HEK293 (cell line): ENCODE data around the gene ZMYND15.

Experiments
- CTCF ChIP-seq: fragments of 450-650 bp; formaldehyde crosslinking; IDR thresholded peaks from 2 replicates; pipeline ENCODE4 v1.5.1; 2016; ENCODE audit warnings: missing biosample characterization, missing genetic modification characterization
- SCRT1 ChIP-seq: fragments of 450-650 bp; formaldehyde crosslinking; IDR thresholded peaks from 2 replicates; pipeline ENCODE4 v1.5.1; 2016; ENCODE audit warnings: missing biosample characterization, missing genetic modification characterization, borderline replicate concordance
- TSHZ1 ChIP-seq: fragments of 450-650 bp; formaldehyde crosslinking; IDR thresholded peaks from 2 replicates; pipeline ENCODE4 v1.5.1; 2016; ENCODE audit warnings: missing biosample characterization, missing genetic modification characterization, borderline replicate concordance
- ZBTB49 ChIP-seq: fragments of 450-650 bp; formaldehyde crosslinking; IDR thresholded peaks from 2 replicates; pipeline ENCODE4 v1.5.1; 2016; ENCODE audit warnings: missing biosample characterization, missing genetic modification characterization, low read depth
- ZNF398 ChIP-seq: fragments of 450-650 bp; formaldehyde crosslinking; IDR thresholded peaks from 2 replicates; pipeline ENCODE4 v1.5.1; 2017; ENCODE audit warnings: missing biosample characterization, missing genetic modification characterization
- ZNF449 ChIP-seq: fragments of 450-650 bp; formaldehyde crosslinking; IDR thresholded peaks from 2 replicates; pipeline ENCODE4 v1.5.1; 2017; ENCODE audit warnings: missing biosample characterization, mild to moderate bottlenecking, missing genetic modification characterization, moderate library complexity
- ZNF548 ChIP-seq: fragments of 450-650 bp; formaldehyde crosslinking; IDR thresholded peaks from 2 replicates; pipeline ENCODE4 v1.5.1; 2016; ENCODE audit warnings: missing biosample characterization, missing genetic modification characterization
- ZNF585B ChIP-seq: fragments of 450-650 bp; formaldehyde crosslinking; IDR thresholded peaks from 2 replicates; pipeline ENCODE4 v1.5.1; 2016; ENCODE audit warnings: missing biosample characterization, missing genetic modification characterization
- ZSCAN23 ChIP-seq: fragments of 450-650 bp; formaldehyde crosslinking; IDR thresholded peaks from 2 replicates; pipeline ENCODE4 v1.5.1; 2016; ENCODE audit warnings: missing biosample characterization, missing genetic modification characterization

GRCh38 chr17:4733073-4733531 is 6.5 kb upstream of the ZMYND15 start:
- TF ChIP-seq CTCF (0 out of 2 replicates have a peak, but pooled peaks have one; percentile 8), SCRT1 (no peak), ZBTB49 (tag by site-specific recombination) (no peak), ZNF585B (tag by site-specific recombination) (no peak), ZNF548 (tag by site-specific recombination) (no peak), ZNF449 (no peak), TSHZ1 (no peak), ZNF398 (tag by site-specific recombination) (no peak), ZSCAN23 (tag by site-specific recombination) (no peak)
